GM12873 (cell line): ENCODE results near the gene ABCA3.

Experiments used
- TF ChIP-seq, protein P1 (sequence below): IDR thresholded peaks from 2 replicates; pipeline ENCODE4 v1.5.1; 2012; ENCODE audit warnings: low read depth, mild to moderate bottlenecking, moderate library complexity, low read length, control low read depth; ENCODE audit not compliant: insufficient read depth; ENCODE audit errors: missing control alignments

Gene ABCA3

DNA sequence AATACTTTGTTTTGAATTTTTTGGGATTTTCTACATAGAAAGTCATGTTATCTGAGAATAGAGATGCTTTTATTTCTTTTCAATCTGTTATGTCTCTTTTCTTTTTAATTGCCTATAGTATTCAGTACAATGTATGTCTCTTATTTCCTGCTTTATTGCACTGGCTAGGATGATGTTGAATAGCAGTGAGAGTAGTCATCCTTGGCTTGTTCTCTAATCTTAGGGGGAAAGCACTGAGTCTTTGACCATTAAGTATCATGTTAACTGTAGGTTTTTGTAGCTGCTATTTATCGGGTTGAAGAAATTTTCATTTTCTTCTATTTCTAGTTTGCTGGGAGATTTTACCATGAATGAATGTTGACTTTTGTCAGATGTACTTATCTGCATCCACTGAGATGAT lies 10.0 kb upstream of the ABCA3 start:
- TF ChIP-seq, protein P1, sequence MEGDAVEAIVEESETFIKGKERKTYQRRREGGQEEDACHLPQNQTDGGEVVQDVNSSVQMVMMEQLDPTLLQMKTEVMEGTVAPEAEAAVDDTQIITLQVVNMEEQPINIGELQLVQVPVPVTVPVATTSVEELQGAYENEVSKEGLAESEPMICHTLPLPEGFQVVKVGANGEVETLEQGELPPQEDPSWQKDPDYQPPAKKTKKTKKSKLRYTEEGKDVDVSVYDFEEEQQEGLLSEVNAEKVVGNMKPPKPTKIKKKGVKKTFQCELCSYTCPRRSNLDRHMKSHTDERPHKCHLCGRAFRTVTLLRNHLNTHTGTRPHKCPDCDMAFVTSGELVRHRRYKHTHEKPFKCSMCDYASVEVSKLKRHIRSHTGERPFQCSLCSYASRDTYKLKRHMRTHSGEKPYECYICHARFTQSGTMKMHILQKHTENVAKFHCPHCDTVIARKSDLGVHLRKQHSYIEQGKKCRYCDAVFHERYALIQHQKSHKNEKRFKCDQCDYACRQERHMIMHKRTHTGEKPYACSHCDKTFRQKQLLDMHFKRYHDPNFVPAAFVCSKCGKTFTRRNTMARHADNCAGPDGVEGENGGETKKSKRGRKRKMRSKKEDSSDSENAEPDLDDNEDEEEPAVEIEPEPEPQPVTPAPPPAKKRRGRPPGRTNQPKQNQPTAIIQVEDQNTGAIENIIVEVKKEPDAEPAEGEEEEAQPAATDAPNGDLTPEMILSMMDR = no peak

DNA sequence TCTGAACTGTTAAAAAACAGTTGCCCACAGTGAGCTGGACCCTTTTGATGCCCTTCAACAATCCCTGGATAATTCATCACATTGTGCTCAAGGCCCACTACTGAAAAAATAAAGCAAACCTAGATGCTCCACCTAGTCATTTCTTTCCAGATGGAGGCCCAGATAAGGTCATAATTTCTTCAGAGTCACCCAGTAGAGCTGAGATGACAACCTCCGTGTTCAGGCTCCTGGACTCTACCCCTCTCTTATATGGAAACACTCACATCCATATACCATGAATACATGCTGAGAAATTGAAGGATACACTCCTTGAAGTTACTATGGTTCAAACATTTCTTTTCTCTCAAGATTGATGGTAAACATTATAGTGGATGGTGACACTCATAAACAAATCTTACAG lies 2.7 kb upstream of the ABCA3 start:
- TF ChIP-seq, protein P1 = no peak

DNA sequence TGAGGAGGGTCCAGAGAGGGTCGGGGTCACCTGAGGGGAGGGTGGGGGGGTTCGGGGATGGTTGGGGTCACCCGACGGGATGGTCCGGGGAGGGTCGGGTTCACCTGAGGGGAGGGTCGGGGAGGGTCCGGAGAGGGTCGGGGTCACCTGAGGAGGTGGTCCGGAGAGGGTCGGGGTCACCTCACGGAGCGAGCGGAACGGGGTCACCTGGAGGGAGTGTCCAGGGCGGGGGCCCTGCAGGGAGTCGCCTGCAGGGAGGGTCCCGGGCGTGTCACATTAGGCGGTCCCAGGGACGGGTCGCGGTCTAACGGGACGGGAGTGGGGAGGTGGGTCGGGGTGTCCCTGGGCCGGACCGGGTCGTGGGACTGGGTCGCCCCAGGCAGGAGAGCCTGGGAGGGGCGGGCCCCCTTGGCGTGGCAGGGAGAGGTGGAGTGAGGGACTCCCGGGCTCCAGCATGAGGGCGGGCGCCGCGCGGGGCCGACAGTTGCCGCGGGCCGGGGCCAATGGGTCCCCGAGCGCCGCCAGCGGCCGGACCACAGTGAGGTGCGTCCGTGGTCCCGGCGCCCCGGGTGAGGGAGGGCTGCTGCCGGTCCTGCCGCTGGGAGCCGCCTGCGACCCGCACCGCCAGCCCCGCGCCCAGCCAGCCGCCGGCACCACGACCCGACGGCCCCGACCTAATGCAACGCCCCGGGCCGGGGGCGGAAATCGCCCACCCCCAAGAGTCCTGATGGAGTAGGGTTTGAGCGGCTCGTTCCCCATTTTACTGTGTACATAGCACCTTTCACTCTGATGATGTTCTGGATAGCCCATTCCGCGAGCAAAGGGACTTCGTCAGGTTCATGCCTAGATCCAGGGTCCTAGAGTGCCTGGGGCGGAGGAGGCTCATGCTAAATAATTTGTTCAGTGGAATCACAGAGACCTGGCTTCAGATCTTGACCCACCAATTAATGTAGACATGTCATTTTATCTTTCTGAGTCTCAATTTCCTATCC lies 1.2 kb upstream of the ABCA3 start:
- TF ChIP-seq, protein P1 = no peak

DNA sequence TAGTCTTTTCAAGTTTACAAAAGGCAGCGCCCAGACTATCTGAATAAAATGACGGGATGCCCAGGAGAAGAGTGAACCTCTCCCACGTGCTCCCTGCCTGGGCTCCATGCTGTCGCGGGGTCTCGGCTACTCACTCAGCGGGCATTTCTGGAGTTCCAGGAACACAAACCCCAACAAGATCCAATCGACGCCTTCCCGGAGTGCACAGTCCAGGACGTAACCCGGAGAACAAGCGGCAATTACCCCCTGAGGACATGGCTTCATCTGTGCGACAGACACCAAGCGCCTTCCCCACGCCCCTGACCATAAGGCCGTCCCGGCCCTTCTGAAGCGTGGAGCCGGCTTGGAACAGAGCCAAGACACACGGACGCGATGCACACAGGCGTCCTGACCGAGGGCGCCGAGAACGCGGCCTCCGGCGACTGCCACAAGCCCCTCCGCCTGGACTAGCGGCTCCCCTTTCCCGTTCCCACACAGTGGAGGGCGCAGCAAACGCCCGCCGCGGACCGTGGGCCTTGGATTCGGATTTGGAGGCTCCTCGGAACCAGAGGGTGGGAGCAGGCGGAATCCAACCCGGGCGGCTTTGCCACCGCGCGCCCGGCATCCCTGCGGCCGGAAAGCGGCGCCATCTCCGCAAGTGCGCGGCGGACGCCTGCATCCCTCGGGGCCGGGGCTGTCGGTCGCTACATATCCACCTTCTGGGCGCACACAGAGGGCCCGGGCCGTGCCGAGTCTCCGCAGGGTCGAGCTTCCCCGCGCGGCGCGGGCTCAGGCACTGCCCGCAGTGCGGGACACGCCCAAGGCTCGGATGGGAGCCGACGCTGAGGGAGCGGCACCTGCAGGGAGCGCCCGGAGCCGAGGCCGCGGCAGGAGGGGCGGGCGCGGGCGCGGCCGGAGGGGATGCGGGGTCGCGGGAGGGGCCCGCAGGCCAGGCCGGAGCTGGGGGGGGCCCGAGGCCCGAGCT lies 725 bp downstream of the ABCA3 start:
- TF ChIP-seq, protein P1 = no peak

DNA sequence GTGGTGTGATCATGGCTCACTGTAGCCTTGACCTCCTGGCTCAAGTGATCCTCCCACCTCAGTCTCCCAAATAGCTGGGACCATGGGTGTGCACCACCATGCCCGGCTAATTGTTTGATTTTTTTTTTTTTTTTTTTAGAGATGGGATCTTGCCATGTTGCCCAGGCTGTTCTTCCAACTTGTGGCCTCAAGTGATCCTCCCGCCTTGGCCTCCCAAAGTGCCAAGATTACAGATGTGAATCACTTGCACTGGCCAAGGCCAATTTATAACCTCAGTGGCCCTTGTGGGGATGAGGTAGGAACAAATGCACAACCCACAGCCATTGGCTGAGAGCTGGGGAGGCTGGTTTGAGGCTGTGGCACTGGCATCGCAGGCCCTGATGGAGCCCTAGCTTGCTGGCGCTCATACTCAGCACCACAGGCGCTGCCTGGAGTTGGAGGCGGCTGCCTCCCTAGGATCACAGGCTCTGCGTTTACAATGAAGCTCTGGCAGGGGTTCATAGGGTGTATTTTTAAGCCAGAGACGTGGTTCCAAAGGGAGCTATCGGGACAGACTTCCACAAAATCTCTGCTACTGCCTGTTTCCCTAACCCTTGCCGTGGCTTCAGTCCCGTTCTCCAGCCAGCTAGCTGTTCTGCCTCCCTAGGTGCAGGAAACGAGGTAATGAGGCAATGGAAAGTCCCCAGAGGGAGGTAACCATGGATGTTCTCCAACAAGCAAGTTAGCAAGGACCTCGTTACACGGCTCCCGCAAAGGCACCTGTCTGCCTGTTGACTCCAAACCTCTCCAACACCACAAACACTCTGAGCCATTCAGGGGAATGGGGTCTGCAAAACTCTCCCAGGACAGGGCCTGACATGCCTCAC lies 2.9 kb downstream of the ABCA3 start:
- TF ChIP-seq, protein P1 = no peak

DNA sequence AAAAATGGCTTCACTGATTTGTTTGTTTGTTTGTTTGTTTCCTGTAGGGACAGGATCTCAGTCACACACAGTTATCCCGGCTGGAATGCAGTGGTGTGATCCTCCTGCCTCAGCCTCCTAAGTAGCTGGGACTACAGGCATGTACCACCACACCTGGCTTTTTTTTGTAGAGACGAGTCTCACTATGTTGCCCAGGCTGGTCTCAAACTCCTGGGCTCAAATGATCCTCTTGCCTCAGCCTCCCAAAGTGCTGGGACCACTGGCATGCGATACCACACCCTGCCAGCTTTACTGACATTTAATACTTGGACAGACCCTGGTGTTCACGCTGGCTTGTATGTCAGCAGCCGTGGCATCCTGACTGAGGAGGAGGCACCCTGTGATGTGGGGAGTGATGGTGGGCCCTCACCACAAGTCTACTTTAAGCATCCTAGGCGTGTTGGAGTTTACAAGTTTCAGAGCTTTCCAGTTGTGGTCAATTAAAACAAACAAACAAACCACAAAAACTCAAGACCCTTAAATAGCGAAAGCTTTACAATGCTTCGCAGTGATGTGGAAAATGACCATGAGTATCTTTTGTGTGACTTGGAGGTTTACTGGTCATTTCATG lies 5.1 kb downstream of the ABCA3 start:
- TF ChIP-seq, protein P1 = no peak
